ENCODE data around the gene FAM72C. TPM values are rescaled to one million over a fixed set of nuclear protein-coding genes. Genes with fewer than 3 reads are reported as not detected.
"Not testable (repeated sequence)": the region's sequence is repeated elsewhere in the genome, so short reads cannot be mapped to it uniquely, and the experiment has no call there.

FAM72C gene
- total RNA-seq: 1.2 TPM

GRCh38 chr1:143971924-143972700 is at the start of gene FAM72C:
Gene FAM72C, minus strand, starts transcription at chr1:143971986. Its CDS starts 845 bp downstream, at chr1:143971141.
- not testable (repeated sequence) for DNase-seq (ENCODE audit: low spot score in 2 of 2)

GRCh38 chr1:144020001-144020738 is 48.4 kb upstream of the FAM72C start:
- intact Hi-C loops (cut with DNase I); H3K27me3 ChIP-seq; H3K9me3 ChIP-seq; H3K4me1 ChIP-seq; H3K4me3 ChIP-seq; H3K36me3 ChIP-seq; DNase-seq (ENCODE audit: low spot score in 2 of 2); H3K27ac ChIP-seq: not testable (repeated sequence)

More at GRCh38 chr1:143971924-143972700, at the start of gene FAM72C:
- intact Hi-C loops (cut with DNase I); H3K4me1 ChIP-seq; H3K36me3 ChIP-seq; H3K27me3 ChIP-seq; H3K27ac ChIP-seq; H3K4me3 ChIP-seq; H3K9me3 ChIP-seq: not testable (repeated sequence)

GRCh38 chr1:144019101-144019500 is 47.3 kb upstream of the FAM72C start:
- H3K27me3 ChIP-seq; H3K4me3 ChIP-seq; intact Hi-C loops (cut with DNase I); H3K9me3 ChIP-seq; H3K36me3 ChIP-seq; H3K4me1 ChIP-seq; DNase-seq (ENCODE audit: low spot score in 2 of 2); H3K27ac ChIP-seq: not testable (repeated sequence)

- H3K27me3 ChIP-seq; DNase-seq (ENCODE audit: low spot score in 2 of 2); H3K27ac ChIP-seq; intact Hi-C loops (cut with DNase I); H3K4me1 ChIP-seq; H3K36me3 ChIP-seq; H3K4me3 ChIP-seq; H3K9me3 ChIP-seq: not testable (repeated sequence)
Measured at GRCh38 chr1:144015180-144015966, 43.6 kb upstream of the FAM72C start.

GRCh38 chr1:144014528-144014927 is 42.7 kb upstream of the FAM72C start:
- H3K9me3 ChIP-seq; H3K4me3 ChIP-seq; H3K27ac ChIP-seq; H3K4me1 ChIP-seq; H3K27me3 ChIP-seq; DNase-seq (ENCODE audit: low spot score in 2 of 2); H3K36me3 ChIP-seq; intact Hi-C loops (cut with DNase I): not testable (repeated sequence)

GRCh38 chr1:144014121-144014520 is 42.3 kb upstream of the FAM72C start:
- H3K4me1 ChIP-seq; H3K4me3 ChIP-seq; intact Hi-C loops (cut with DNase I); H3K9me3 ChIP-seq; H3K27me3 ChIP-seq; DNase-seq (ENCODE audit: low spot score in 2 of 2); H3K27ac ChIP-seq; H3K36me3 ChIP-seq: not testable (repeated sequence)

- H3K27me3 ChIP-seq; intact Hi-C loops (cut with DNase I); H3K4me3 ChIP-seq; H3K9me3 ChIP-seq; H3K36me3 ChIP-seq; H3K4me1 ChIP-seq; DNase-seq (ENCODE audit: low spot score in 2 of 2); H3K27ac ChIP-seq: not testable (repeated sequence)
Measured at GRCh38 chr1:144012168-144012733, 40.5 kb upstream of the FAM72C start.

GRCh38 chr1:144009410-144009809 is 37.6 kb upstream of the FAM72C start:
- H3K4me1 ChIP-seq; H3K27ac ChIP-seq; intact Hi-C loops (cut with DNase I); DNase-seq (ENCODE audit: low spot score in 2 of 2); H3K36me3 ChIP-seq; H3K27me3 ChIP-seq; H3K4me3 ChIP-seq; H3K9me3 ChIP-seq: not testable (repeated sequence)

GRCh38 chr1:144004259-144004658 is 32.5 kb upstream of the FAM72C start:
- H3K9me3 ChIP-seq; H3K27me3 ChIP-seq; H3K36me3 ChIP-seq; H3K4me1 ChIP-seq; intact Hi-C loops (cut with DNase I); H3K4me3 ChIP-seq; DNase-seq (ENCODE audit: low spot score in 2 of 2); H3K27ac ChIP-seq: not testable (repeated sequence)

GRCh38 chr1:144003306-144004029 is 31.7 kb upstream of the FAM72C start:
- intact Hi-C loops (cut with DNase I); H3K4me1 ChIP-seq; H3K36me3 ChIP-seq; H3K27me3 ChIP-seq; H3K9me3 ChIP-seq; DNase-seq (ENCODE audit: low spot score in 2 of 2); H3K4me3 ChIP-seq; H3K27ac ChIP-seq: not testable (repeated sequence)

- intact Hi-C loops (cut with DNase I); H3K36me3 ChIP-seq; H3K27ac ChIP-seq; DNase-seq (ENCODE audit: low spot score in 2 of 2); H3K27me3 ChIP-seq; H3K4me1 ChIP-seq; H3K9me3 ChIP-seq; H3K4me3 ChIP-seq: not testable (repeated sequence)
Measured at GRCh38 chr1:144002141-144002881, 30.5 kb upstream of the FAM72C start.

GRCh38 chr1:144001077-144001476 is 29.3 kb upstream of the FAM72C start:
- H3K4me1 ChIP-seq; intact Hi-C loops (cut with DNase I); H3K27me3 ChIP-seq; DNase-seq (ENCODE audit: low spot score in 2 of 2); H3K36me3 ChIP-seq; H3K4me3 ChIP-seq; H3K9me3 ChIP-seq; H3K27ac ChIP-seq: not testable (repeated sequence)

GRCh38 chr1:143996020-143996419 is 24.2 kb upstream of the FAM72C start:
- H3K27me3 ChIP-seq; H3K4me3 ChIP-seq; H3K27ac ChIP-seq; H3K36me3 ChIP-seq; DNase-seq (ENCODE audit: low spot score in 2 of 2); H3K9me3 ChIP-seq; H3K4me1 ChIP-seq; intact Hi-C loops (cut with DNase I): not testable (repeated sequence)
